ENCODE measurements around the gene KRTAP5-3. TPM values are rescaled to one million over a fixed set of nuclear protein-coding genes. Genes with fewer than 3 reads are reported as not detected.

Gene KRTAP5-3
- polyA plus RNA-seq, 1 donor from 2014 or later = not detected

DNA sequence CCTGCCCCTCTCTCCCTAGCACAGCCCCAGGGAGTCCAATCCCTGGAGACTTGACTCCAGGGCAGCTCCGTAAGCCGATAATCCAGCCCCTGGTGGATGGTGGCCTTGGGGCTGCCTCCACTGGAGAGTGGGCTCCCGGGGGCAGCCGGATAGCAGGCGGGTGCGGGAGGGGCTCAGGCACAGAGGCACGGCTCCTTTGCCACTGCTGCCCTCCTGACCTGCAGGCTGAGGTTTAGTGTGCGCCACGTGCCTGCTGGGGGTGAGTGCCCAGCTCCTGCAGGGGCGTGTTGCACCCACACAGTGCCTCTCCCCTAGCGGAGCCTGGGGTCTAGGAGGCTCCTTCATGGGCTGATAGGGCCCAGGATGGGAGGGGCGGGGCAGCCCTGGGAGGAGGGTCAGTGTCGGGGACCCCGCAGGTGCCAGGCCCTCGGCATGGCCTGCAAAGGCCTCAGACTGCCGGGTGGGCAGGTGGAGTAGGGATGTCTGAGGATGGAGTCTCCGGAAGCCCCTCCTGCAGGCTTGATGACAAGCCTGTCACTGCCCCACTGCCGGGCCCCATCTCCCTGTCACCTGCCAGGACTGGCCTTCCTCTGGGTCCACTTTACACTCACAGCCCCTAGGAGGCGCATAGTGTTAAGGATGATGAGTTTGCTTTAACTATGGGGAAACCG is 41.7 kb downstream of the KRTAP5-3 start:
- Histone ChIP-seq H2AFZ (ENCODE audit: low read depth, low read length) (no peak overlapping the region), H3K9ac (ENCODE audit: low read length) (peak overlapping the region; percentile 97), H3K27me3 (ENCODE audit: insufficient read depth, low read depth, low read length) (no peaks in the 10 kb centered on the region), H3F3A (ENCODE audit: insufficient read depth, low read length, poor library complexity, severe bottlenecking) (no peaks in the 10 kb centered on the region), H3K4me3 (ENCODE audit: low read length) (peak overlapping the region; percentile 94), H3K27ac (ENCODE audit: low read length) (no peak overlapping the region), H3K4me2 (ENCODE audit: low read length) (no peak overlapping the region), H3K9me2 (ENCODE audit: insufficient read depth, low read length) (no peaks in the 10 kb centered on the region), H4K20me1 (ENCODE audit: insufficient read depth) (peaks cover 37% of the 10 kb centered on the region), H3K9me3 (ENCODE audit: low read length) (no peaks in the 10 kb centered on the region), H3K79me2 (replicated peaks; ENCODE audit: insufficient read depth, low read length) (peaks cover 56% of the 10 kb centered on the region), H3K36me3 (ENCODE audit: insufficient read depth, low read length) (no peaks in the 10 kb centered on the region)
- TF ChIP-seq, protein P1, sequence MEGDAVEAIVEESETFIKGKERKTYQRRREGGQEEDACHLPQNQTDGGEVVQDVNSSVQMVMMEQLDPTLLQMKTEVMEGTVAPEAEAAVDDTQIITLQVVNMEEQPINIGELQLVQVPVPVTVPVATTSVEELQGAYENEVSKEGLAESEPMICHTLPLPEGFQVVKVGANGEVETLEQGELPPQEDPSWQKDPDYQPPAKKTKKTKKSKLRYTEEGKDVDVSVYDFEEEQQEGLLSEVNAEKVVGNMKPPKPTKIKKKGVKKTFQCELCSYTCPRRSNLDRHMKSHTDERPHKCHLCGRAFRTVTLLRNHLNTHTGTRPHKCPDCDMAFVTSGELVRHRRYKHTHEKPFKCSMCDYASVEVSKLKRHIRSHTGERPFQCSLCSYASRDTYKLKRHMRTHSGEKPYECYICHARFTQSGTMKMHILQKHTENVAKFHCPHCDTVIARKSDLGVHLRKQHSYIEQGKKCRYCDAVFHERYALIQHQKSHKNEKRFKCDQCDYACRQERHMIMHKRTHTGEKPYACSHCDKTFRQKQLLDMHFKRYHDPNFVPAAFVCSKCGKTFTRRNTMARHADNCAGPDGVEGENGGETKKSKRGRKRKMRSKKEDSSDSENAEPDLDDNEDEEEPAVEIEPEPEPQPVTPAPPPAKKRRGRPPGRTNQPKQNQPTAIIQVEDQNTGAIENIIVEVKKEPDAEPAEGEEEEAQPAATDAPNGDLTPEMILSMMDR (IDR thresholded peaks at IDR 0.05; ENCODE audit: poor library complexity, severe bottlenecking) = no peak
- TF ChIP-seq EP300 (conservative IDR thresholded peaks at IDR 0.05; ENCODE audit: poor library complexity, severe bottlenecking) (no peak), RAD21 (conservative IDR thresholded peaks at IDR 0.05) (no peak), POLR2AphosphoS5 (IDR thresholded peaks at IDR 0.05) (peak; percentile 8), EZH2 (IDR thresholded peaks at IDR 0.05; ENCODE audit: borderline replicate concordance, insufficient read depth, low read length, poor library complexity, severe bottlenecking) (no peak), MXI1 (conservative IDR thresholded peaks at IDR 0.05; ENCODE audit: poor library complexity, severe bottlenecking) (no peak), TAF1 (IDR thresholded peaks at IDR 0.05; ENCODE audit: low read depth) (no peak), SMC3 (conservative IDR thresholded peaks at IDR 0.05; ENCODE audit: poor library complexity) (no peak)
- TF ChIP-seq, protein P2, sequence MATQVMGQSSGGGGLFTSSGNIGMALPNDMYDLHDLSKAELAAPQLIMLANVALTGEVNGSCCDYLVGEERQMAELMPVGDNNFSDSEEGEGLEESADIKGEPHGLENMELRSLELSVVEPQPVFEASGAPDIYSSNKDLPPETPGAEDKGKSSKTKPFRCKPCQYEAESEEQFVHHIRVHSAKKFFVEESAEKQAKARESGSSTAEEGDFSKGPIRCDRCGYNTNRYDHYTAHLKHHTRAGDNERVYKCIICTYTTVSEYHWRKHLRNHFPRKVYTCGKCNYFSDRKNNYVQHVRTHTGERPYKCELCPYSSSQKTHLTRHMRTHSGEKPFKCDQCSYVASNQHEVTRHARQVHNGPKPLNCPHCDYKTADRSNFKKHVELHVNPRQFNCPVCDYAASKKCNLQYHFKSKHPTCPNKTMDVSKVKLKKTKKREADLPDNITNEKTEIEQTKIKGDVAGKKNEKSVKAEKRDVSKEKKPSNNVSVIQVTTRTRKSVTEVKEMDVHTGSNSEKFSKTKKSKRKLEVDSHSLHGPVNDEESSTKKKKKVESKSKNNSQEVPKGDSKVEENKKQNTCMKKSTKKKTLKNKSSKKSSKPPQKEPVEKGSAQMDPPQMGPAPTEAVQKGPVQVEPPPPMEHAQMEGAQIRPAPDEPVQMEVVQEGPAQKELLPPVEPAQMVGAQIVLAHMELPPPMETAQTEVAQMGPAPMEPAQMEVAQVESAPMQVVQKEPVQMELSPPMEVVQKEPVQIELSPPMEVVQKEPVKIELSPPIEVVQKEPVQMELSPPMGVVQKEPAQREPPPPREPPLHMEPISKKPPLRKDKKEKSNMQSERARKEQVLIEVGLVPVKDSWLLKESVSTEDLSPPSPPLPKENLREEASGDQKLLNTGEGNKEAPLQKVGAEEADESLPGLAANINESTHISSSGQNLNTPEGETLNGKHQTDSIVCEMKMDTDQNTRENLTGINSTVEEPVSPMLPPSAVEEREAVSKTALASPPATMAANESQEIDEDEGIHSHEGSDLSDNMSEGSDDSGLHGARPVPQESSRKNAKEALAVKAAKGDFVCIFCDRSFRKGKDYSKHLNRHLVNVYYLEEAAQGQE (IDR thresholded peaks at IDR 0.05; ENCODE audit: borderline replicate concordance) = no peak

DNA sequence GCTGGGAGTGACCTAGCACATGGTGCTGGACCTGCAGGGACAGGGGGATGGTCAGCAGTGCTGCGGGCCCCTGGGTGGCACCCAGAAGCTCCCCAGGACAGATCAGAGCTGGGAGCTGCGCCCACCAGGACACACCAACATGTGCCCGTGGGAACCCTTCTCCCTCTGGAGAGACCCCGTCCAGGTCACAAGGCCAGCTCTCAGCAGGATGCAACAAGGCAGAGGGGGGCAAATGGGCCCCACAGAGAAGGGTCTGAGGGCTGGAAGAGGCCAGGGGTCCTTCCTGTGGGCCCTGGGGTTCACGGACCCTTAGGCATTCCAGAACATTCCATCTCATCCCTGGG is 42.4 kb downstream of the KRTAP5-3 start:
- peaks cover 50% of the 10 kb centered on the region for H3K79me2 ChIP-seq (replicated peaks; ENCODE audit: insufficient read depth, low read length)
- H3K27me3 ChIP-seq (ENCODE audit: insufficient read depth, low read depth, low read length) = no peaks in the 10 kb centered on the region
- no peak overlapping the region for H3K4me3 ChIP-seq (ENCODE audit: low read length)
- no peaks in the 10 kb centered on the region for H3K9me2 ChIP-seq (ENCODE audit: insufficient read depth, low read length)
- H3K9ac ChIP-seq (ENCODE audit: low read length) = peak overlapping the region; percentile 3
- H3K27ac ChIP-seq (ENCODE audit: low read length) = no peak overlapping the region
- TF ChIP-seq TAF1 (IDR thresholded peaks at IDR 0.05; ENCODE audit: low read depth) (no peak), MXI1 (conservative IDR thresholded peaks at IDR 0.05; ENCODE audit: poor library complexity, severe bottlenecking) (no peak), EP300 (conservative IDR thresholded peaks at IDR 0.05; ENCODE audit: poor library complexity, severe bottlenecking) (no peak), POLR2AphosphoS5 (IDR thresholded peaks at IDR 0.05) (no peak)
- TF ChIP-seq, protein P2 (IDR thresholded peaks at IDR 0.05; ENCODE audit: borderline replicate concordance) = no peak
- TF ChIP-seq, protein P1 (IDR thresholded peaks at IDR 0.05; ENCODE audit: poor library complexity, severe bottlenecking) = no peak
- H2AFZ ChIP-seq (ENCODE audit: low read depth, low read length) = no peak overlapping the region
- H3K9me3 ChIP-seq (ENCODE audit: low read length) = no peaks in the 10 kb centered on the region
- H3K36me3 ChIP-seq (ENCODE audit: insufficient read depth, low read length) = no peaks in the 10 kb centered on the region
- H3K4me2 ChIP-seq (ENCODE audit: low read length) = no peak overlapping the region
- H3F3A ChIP-seq (ENCODE audit: insufficient read depth, low read length, poor library complexity, severe bottlenecking) = no peaks in the 10 kb centered on the region
- peaks cover 43% of the 10 kb centered on the region for H4K20me1 ChIP-seq (ENCODE audit: insufficient read depth)
